Calu3 (cell line): Measurements from ENCODE around the gene DBNDD1. TPM values are rescaled to one million over a fixed set of nuclear protein-coding genes. Genes with fewer than 3 reads are reported as not detected.

Source experiments
- BruUV-seq: library from RNA; stranded (reverse); fragments of 400-500 nt; replicated peaks from 2 replicates; lab custom pipeline; 2021; lab: Mats Ljungman, UMichigan
- CTCF ChIA-PET: fragments of 300-600 bp; sonication (Branson Sonifier 250); formaldehyde crosslinking; loops from one replicate; lab custom pipeline; 2022; ENCODE audit warnings: antibody characterized with exemption; lab: Charles Lee
- DNase-seq: peaks from one replicate; pipeline ENCODE4 v3.0.0; 2022
- H3K27ac Mint-ChIP-seq: one replicate; pipeline ENCODE4 v1.8.0; 2022; ENCODE audit warnings: mixed read lengths; ENCODE audit not compliant: unreplicated experiment
- H3K27me3 Mint-ChIP-seq: one replicate; pipeline ENCODE4 v1.8.0; 2022; ENCODE audit warnings: mixed read lengths; ENCODE audit not compliant: unreplicated experiment
- H3K36me3 Mint-ChIP-seq: one replicate; pipeline ENCODE4 v1.8.0; 2022; ENCODE audit warnings: mild to moderate bottlenecking, moderate library complexity, mixed read lengths; ENCODE audit not compliant: insufficient read depth, unreplicated experiment
- H3K4me1 Mint-ChIP-seq: one replicate; pipeline ENCODE4 v1.8.0; 2022; ENCODE audit warnings: mild to moderate bottlenecking, low read depth, mixed read lengths; ENCODE audit not compliant: unreplicated experiment
- H3K4me3 Mint-ChIP-seq: one replicate; pipeline ENCODE4 v1.8.0; 2022; ENCODE audit warnings: mild to moderate bottlenecking, low read depth, moderate library complexity, mixed read lengths; ENCODE audit not compliant: unreplicated experiment
- H3K9me3 Mint-ChIP-seq: one replicate; pipeline ENCODE4 v1.8.0; 2022; ENCODE audit warnings: low read depth, mixed read lengths; ENCODE audit not compliant: unreplicated experiment
- CTCF ChIP-seq: fragments of 200-600 bp; IDR thresholded peaks from one replicate; pipeline ENCODE4 v1.8.0; 2022; ENCODE audit warnings: antibody characterized with exemption; ENCODE audit not compliant: unreplicated experiment
- intact Hi-C: fragments of 100-400 bp; cut with micrococcal nuclease; formaldehyde crosslinking; loops from one replicate; pipeline ENCODE4 v1.10.0; 2022; ENCODE audit not compliant: unreplicated experiment
- total RNA-seq: library from RNA; stranded (reverse); gene quantifications from 2 replicates; pipeline ENCODE4 v1.2.3, GENCODE V29; 2022

DBNDD1 gene
- total RNA-seq, 1 experiment from 2014 or later, result 39.9 TPM

- no peak for TF ChIP-seq CTCF
- no TSS peak for BruUV-seq
Observed at GRCh38 chr16:89960966-89961365, 58.3 kb downstream of the DBNDD1 start.

GRCh38 chr16:89958596-89958995 is 60.7 kb downstream of the DBNDD1 start:
- intact Hi-C loops, result no loop called here
- CTCF ChIA-PET, result no interaction called here
- no peak for TF ChIP-seq CTCF
- no TSS peak for BruUV-seq
- Mint-ChIP-seq H3K4me3 (no peak overlapping the region), H3K9me3 (no peaks in the 10 kb centered on the region), H3K27ac (no peak overlapping the region), H3K4me1 (no peaks in the 10 kb centered on the region), H3K27me3 (no peaks in the 10 kb centered on the region), H3K36me3 (peaks cover 24% of the 10 kb centered on the region)
- DNase-seq, result no peak

More at GRCh38 chr16:89960966-89961365, 58.3 kb downstream of the DBNDD1 start:
- Mint-ChIP-seq H3K27ac (no peak overlapping the region), H3K36me3 (peaks cover 29% of the 10 kb centered on the region), H3K4me1 (no peaks in the 10 kb centered on the region), H3K27me3 (no peaks in the 10 kb centered on the region), H3K4me3 (no peak overlapping the region), H3K9me3 (no peaks in the 10 kb centered on the region)
- CTCF ChIA-PET, result interaction anchor here (0.6 kb wide), 1 partner anchor 456 kb away, joined by 4 read pairs; no protein-coding TSS in a partner anchor
- intact Hi-C loops, result no loop called here
- no peak for DNase-seq

- H3K36me3 Mint-ChIP-seq, result peaks cover 24% of the 10 kb centered on the region
- peak; percentile 20 for DNase-seq
- TF ChIP-seq CTCF, result no peak
- H3K9me3 Mint-ChIP-seq, result no peaks in the 10 kb centered on the region
- no peak overlapping the region for H3K4me3 Mint-ChIP-seq
- no TSS peak for BruUV-seq
- intact Hi-C loops, result no loop called here
- H3K4me1 Mint-ChIP-seq, result no peaks in the 10 kb centered on the region
- no peaks in the 10 kb centered on the region for H3K27me3 Mint-ChIP-seq
- CTCF ChIA-PET, result no interaction called here
- no peak overlapping the region for H3K27ac Mint-ChIP-seq
Observed at GRCh38 chr16:89958068-89958467, 61.2 kb downstream of the DBNDD1 start.

GRCh38 chr16:89957216-89957785 is 62.0 kb downstream of the DBNDD1 start:
- no peak for TF ChIP-seq CTCF
- Mint-ChIP-seq H3K27me3 (no peaks in the 10 kb centered on the region), H3K36me3 (peaks cover 24% of the 10 kb centered on the region), H3K4me3 (no peak overlapping the region), H3K9me3 (no peaks in the 10 kb centered on the region), H3K27ac (no peak overlapping the region), H3K4me1 (no peaks in the 10 kb centered on the region)
- intact Hi-C loops, result no loop called here
- BruUV-seq, result no TSS peak
- no peak for DNase-seq
- CTCF ChIA-PET, result interaction anchor here (0.6 kb wide), 1 partner anchor 256 kb away, joined by 6 read pairs; the partner anchor contains the start of gene SPATA2L
